Natural killer cell (primary cell): ENCODE measurements around the gene RNF180. TPM values are rescaled to one million over a fixed set of nuclear protein-coding genes. Genes with fewer than 3 reads are reported as not detected.

Experiments
- ATAC-seq, 3 donors: fragments of 150-1000 bp in 2 of 3; fragments of 200-7000 bp in 1 of 3; cut with Tn5 transposase; 1 replicate in 1 of 3; 2 replicates in 2 of 3; pipeline ENCODE4 v1.10.0; 2021; ENCODE audit warnings: mild to moderate bottlenecking in 2 of 3, moderate library complexity in 2 of 3
- DNase-seq, 2 donors: peaks; one replicate each; pipeline versions ENCODE4 v3.0.0 to v3.0.0-alpha.2; 2013 to 2021; ENCODE audit warnings: mixed read lengths in 1 of 2
- H3K27ac ChIP-seq: one replicate; pipeline ENCODE4 v1.5.1; 2013; ENCODE audit warnings: mild to moderate bottlenecking, low read length
- H3K27me3 ChIP-seq: one replicate; pipeline ENCODE4 v1.6.1; 2013; ENCODE audit warnings: low read length; ENCODE audit not compliant: control insufficient read depth, insufficient read depth
- H3K36me3 ChIP-seq: one replicate; pipeline ENCODE4 v1.6.1; 2013; ENCODE audit warnings: low read length; ENCODE audit not compliant: control insufficient read depth, insufficient read depth
- H3K4me1 ChIP-seq: one replicate; pipeline ENCODE4 v1.6.1; 2013; ENCODE audit warnings: low read length; ENCODE audit not compliant: control insufficient read depth, insufficient read depth
- H3K4me3 ChIP-seq: one replicate; pipeline ENCODE4 v1.5.1; 2013; ENCODE audit warnings: low read length
- H3K9me3 ChIP-seq: one replicate; pipeline ENCODE4 v1.6.1; 2013; ENCODE audit warnings: low read length; ENCODE audit not compliant: control insufficient read depth, insufficient read depth
- H3K27ac Mint-ChIP-seq, 2 donors: one replicate each; pipeline ENCODE4 v1.8.0; 2022; ENCODE audit warnings: mild to moderate bottlenecking in 2 of 2, mixed read lengths in 2 of 2, moderate library complexity in 1 of 2
- H3K27me3 Mint-ChIP-seq, 2 donors: one replicate each; pipeline ENCODE4 v1.8.0; 2022; ENCODE audit warnings: low read depth in 2 of 2, mixed read lengths in 2 of 2
- H3K36me3 Mint-ChIP-seq: one replicate; pipeline ENCODE4 v1.8.0; 2022; ENCODE audit warnings: mixed read lengths
- H3K4me1 Mint-ChIP-seq, 2 donors: one replicate each; pipeline ENCODE4 v1.8.0; 2022; ENCODE audit warnings: mixed read lengths in 2 of 2
- H3K4me3 Mint-ChIP-seq: one replicate; pipeline ENCODE4 v1.8.0; 2022; ENCODE audit warnings: mild to moderate bottlenecking, moderate library complexity, mixed read lengths
- H3K9me3 Mint-ChIP-seq, 2 donors: one replicate each; pipeline ENCODE4 v1.8.0; 2022; ENCODE audit warnings: mixed read lengths in 2 of 2
- CTCF ChIP-seq: fragments of 200-600 bp; IDR thresholded peaks from one replicate; pipeline ENCODE4 v1.8.0; 2022; ENCODE audit warnings: antibody characterized with exemption
- WGBS: methylation state at CpG from one replicate; pipeline ENCODE4 v1.1.7; 2013; ENCODE audit warnings: missing lambda C conversion rate; ENCODE audit not compliant: insufficient coverage; 5-methylcytosine and 5-hydroxymethylcytosine counted together
- intact Hi-C: fragments of 100-400 bp; cut with micrococcal nuclease; formaldehyde crosslinking; loops from one replicate; pipeline ENCODE4 v1.14.2; 2022
- total RNA-seq, 4 donors: library from RNA; stranded (reverse); fragments of 120-200 nt in 1 of 4; gene quantifications; one replicate each; pipeline versions ENCODE4 v1.2.3 to v1.2.4, GENCODE V29; 2013 to 2022

Gene RNF180
- total RNA-seq, 3 donors from 2014 or later (not counting 1 experiment from before 2014, with no cell fraction given): not detected

- intact Hi-C loops: no loop called here
- no peak for TF ChIP-seq CTCF
- WGBS: 60% methylated on average over 1 of the region's 1 CpG
Observed at GRCh38 chr5:64308135-64308534, 142.5 kb downstream of the RNF180 start.

GRCh38 chr5:64312491-64312890 lies 146.8 kb downstream of the RNF180 start:
- Mint-ChIP-seq H3K27me3 (no peaks in the 10 kb centered on the region), H3K9me3 (peaks cover 13 to 15% of the 10 kb centered on the region in 2 donors), H3K4me3 (no peak overlapping the region), H3K36me3 (no peaks in the 10 kb centered on the region), H3K4me1 (no peaks in the 10 kb centered on the region), H3K27ac (no peak overlapping the region)
- ATAC-seq: no peak
- no peak overlapping the region for H3K4me3 ChIP-seq
- TF ChIP-seq CTCF: no peak
- DNase-seq: no peak
- H3K27ac ChIP-seq: no peak overlapping the region
- WGBS: 77% methylated on average over 4 of the region's 4 CpGs
- no peaks in the 10 kb centered on the region for H3K9me3 ChIP-seq
- H3K27me3 ChIP-seq: no peaks in the 10 kb centered on the region
- no peaks in the 10 kb centered on the region for H3K36me3 ChIP-seq
- intact Hi-C loops: no loop called here
- H3K4me1 ChIP-seq: no peaks in the 10 kb centered on the region

More at GRCh38 chr5:64308135-64308534, 142.5 kb downstream of the RNF180 start:
- Mint-ChIP-seq H3K27ac (no peak overlapping the region), H3K27me3 (no peaks in the 10 kb centered on the region), H3K9me3 (peaks cover 17 to 19% of the 10 kb centered on the region in 2 donors), H3K4me3 (no peak overlapping the region), H3K4me1 (no peaks in the 10 kb centered on the region), H3K36me3 (no peaks in the 10 kb centered on the region)
- Histone ChIP-seq H3K27me3 (no peaks in the 10 kb centered on the region), H3K4me1 (no peaks in the 10 kb centered on the region), H3K36me3 (no peaks in the 10 kb centered on the region), H3K4me3 (no peak overlapping the region), H3K27ac (no peak overlapping the region), H3K9me3 (no peaks in the 10 kb centered on the region)
- ATAC-seq (no peak), DNase-seq (no peak)

- WGBS: 100% methylated on average over 1 of the region's 1 CpG
- DNase-seq (no peak), ATAC-seq (no peak)
- H3K27ac ChIP-seq: no peak overlapping the region
- no peak overlapping the region for H3K4me3 Mint-ChIP-seq
- H3K36me3 ChIP-seq: no peaks in the 10 kb centered on the region
- no peaks in the 10 kb centered on the region for H3K9me3 ChIP-seq
- no peak for TF ChIP-seq CTCF
- H3K27me3 ChIP-seq: no peaks in the 10 kb centered on the region
- no peaks in the 10 kb centered on the region for H3K27me3 Mint-ChIP-seq
- H3K27ac Mint-ChIP-seq: no peak overlapping the region
- intact Hi-C loops: no loop called here
- H3K4me3 ChIP-seq: no peak overlapping the region
- no peaks in the 10 kb centered on the region for H3K4me1 Mint-ChIP-seq
- H3K4me1 ChIP-seq: no peaks in the 10 kb centered on the region
- no peaks in the 10 kb centered on the region for H3K36me3 Mint-ChIP-seq
- peaks cover 9% of the 10 kb centered on the region in 2 donors for H3K9me3 Mint-ChIP-seq
Observed at GRCh38 chr5:64315778-64316177, 150.1 kb downstream of the RNF180 start.

- Mint-ChIP-seq H3K9me3 (peaks cover 4 to 11% of the 10 kb centered on the region in 2 donors), H3K4me1 (no peaks in the 10 kb centered on the region), H3K36me3 (no peaks in the 10 kb centered on the region), H3K27ac (no peak overlapping the region), H3K27me3 (no peaks in the 10 kb centered on the region), H3K4me3 (no peak overlapping the region)
- Histone ChIP-seq H3K4me1 (no peaks in the 10 kb centered on the region), H3K36me3 (no peaks in the 10 kb centered on the region), H3K27ac (no peak overlapping the region), H3K9me3 (no peaks in the 10 kb centered on the region), H3K4me3 (no peak overlapping the region), H3K27me3 (no peaks in the 10 kb centered on the region)
- ATAC-seq: no peak
- DNase-seq: no peak
- TF ChIP-seq CTCF: no peak
- no CpG with 5 or more reads among the region's 1 CpG for WGBS
- intact Hi-C loops: no loop called here
Observed at GRCh38 chr5:64318175-64318574, 152.5 kb downstream of the RNF180 start.
